ENCODE measurements around the gene IFNGR1.
"Not testable (repeated sequence)": the region's sequence is repeated elsewhere in the genome, so short reads cannot be mapped to it uniquely, and the experiment has no call there.

IFNGR1 gene

DNA sequence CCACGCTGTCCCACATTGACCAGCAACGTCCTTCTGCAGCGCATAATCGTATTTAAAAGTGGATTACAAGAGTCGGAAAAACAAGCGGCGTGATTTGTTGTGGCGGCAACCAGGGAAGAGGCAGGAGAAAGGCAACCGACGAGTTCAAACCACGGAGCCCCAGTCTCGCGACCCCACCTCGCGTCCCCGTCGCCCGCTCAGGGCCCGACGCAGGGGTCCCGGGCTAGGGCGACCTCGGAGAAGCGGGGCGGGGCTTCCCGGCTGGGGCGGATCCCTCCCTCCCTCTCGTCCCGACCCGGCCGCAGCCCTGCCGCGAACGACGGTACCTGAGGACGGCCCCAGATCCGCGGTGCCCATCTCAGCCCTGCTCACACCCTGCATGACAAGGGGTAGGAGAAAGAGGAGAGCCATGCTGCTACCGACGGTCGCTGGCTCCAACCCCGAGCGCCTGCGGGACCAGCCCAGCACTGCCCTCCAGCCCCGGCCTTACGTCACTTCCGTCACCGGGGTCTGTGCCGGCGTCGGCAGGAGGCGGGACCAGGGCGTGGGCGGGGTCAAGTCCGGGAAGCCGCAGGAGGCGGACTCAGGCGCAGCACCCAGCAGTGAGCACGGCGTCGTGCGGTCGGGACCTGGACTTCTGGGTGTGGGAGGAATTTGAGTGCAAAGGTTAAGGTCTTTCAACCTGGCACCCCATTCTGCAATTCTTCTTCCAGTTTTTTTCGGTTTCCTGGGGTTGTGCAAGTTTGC is at the start of gene IFNGR1:
TSS of gene IFNGR1 (minus strand) at position 469 of the 747 bp plus-strand sequence. CDS start at position 411, 58 bp downstream.
- peak; percentile 88 to 93 (median 90) for DNase-seq

DNA sequence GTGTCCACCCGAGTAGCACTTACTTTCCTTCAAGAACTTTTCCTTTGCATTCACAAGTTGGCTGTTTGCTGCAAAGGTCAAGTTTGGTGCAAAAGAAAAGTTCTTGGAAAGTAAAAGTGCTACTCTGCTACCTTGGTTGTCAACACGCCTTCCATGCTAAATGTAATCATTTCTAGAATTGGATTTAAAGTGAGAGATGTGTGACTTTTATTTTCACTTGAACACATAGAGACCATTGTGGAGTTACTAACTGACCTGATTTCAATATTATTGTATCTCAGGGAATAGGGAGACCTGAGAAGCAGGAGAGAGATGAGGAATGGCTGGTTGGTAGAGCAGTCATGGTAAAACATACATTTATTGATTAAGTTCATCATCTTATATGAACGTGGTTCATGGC is 49.7 kb upstream of the IFNGR1 start:
- DNase-seq: no peak

DNA sequence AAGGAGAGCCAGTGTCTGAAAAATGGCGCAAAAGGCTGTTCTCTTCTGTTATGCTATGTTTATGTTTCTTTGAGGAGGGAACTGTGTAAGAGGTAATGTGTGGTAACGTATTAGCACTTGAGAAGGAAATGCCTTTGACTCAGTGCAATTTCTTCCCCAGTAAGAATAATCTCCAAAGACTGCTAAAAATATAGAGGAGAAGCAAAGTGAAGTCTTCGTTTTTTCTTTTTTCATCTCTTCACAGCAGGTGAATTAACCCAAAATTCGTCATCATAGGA is 47.1 kb upstream of the IFNGR1 start:
- no peak for DNase-seq

DNA sequence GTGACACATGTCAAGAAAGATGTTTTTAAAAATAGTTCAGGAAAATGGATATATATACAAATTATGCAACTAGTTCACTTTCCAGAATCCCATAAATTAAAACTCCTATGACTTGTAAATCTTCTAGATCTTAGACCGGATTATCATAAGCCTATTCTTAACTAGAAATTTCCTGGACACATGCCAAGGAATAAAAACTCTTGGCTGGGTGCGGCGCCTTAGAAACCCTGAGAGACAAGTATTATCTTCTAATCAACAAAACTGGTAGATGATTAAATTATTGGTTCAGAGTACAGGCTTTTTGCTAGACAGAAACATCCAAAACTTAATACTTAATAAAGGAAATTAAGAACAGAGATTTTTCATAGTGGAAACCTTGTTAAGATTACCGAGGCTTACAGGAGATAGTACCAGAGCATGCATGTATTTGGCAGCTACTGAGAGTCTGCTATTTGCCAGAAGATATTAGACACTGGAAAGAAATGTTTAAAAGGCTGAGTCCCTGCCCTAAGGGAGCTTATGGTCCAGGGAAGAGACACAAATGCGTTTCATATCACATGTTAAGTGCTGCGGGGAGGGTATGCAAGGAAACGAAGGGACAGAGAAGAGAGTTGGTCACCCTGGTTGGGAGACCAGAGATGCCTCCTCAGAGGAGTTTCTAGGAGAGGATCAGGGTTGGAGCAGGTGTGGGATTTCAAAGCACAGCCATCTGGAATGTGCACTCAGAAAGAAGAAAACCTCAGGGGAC is 46.5 kb upstream of the IFNGR1 start:
- DNase-seq: no peak

DNA sequence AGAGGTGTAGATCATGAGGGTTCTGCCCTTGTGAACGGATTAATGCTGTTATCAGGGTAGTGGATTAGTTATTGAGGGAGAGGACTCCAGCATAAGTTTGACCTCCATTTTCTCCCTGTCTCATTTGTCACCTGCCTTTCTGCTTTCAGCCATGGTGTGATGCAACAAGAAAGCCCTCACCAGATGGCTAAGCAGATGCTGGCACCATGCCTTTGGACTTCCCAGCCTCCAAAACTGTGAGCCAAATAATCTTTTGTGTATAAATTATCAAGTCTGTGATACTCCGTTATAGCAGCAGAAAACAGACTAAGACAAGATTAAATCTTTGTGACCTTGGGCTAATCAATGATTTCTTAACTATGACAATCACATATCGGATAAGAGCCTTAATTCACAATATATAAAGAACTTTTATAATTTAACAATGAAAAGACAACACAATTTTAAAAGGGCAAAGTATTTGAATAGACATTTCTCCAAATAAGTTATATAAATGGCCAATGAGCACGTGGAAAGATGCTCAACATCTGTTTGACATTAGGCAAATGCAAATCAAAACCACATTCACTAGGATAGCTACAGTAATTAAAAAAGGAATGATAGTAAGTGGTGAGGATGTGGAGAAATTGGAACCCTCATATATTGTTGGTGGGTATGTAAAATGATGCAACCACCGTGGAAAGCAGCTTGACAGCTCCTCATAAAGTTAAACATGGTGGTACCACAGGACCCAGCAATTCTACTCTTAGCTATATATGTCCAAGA is 45.3 kb upstream of the IFNGR1 start:
- DNase-seq: no peak

DNA sequence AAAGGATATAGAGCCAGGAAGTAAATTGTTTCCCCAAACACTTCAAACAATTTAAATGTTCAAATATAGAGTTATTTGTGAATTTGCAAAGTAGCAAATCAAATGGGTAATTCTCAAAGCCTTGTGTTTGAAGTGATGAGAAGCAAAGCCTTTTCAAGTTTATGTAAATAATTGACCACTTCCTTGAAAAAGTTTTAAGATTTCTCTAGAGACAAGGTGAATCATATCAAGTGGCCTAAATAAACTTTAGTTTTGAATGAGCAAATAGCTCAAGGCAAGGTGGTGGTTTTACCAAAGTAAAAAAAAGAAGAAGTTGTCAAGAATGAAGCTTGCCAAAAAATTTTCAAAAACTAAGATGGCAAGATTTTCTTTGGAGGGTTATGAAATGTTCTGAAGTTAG is 42.6 kb upstream of the IFNGR1 start:
- DNase-seq: no peak

DNA sequence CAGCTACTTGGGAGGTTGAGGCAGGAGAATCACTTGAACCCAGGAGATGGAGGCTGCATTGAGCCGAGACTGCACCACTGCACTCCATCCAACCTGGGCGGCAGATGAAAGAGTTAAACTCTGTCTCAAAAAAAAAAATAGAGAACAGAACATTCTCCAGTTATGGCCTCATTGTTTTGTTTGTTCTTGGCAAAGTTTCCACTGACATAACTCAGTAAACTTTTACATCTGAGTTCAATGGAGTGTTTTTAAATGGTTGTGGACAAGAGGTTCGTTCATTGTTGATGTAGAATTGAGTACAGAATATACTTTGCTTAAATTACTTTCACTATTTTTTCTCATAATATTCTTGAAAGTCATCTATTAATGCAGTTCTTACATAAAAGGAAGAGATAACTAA is 42.2 kb upstream of the IFNGR1 start:
- DNase-seq: no peak

GRCh38 chr6:137260217-137260616 is 41.0 kb upstream of the IFNGR1 start:
- DNase-seq: no peak

DNA sequence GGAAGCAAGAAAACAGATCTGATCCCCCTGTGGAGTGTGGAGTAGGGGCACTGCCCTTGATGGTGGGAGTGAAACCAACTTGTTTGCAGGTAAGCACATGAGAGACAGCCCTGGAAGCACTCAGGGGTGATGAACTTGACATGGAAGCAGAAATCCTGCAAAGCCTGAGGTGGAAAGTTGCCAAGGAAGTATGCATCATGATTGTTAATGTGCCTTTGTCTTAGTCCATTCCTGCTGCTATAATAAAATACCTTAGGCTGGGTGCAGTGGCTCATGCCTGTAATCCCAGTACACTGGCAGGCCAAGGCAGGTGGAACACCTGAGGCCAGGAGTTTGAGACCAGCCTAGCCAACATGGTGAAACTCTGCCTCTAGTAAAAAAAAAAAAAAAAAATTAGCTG is 40.2 kb upstream of the IFNGR1 start:
- no peak for DNase-seq

- DNase-seq: no peak
Observed at GRCh38 chr6:137258170-137258569, 39.0 kb upstream of the IFNGR1 start.

DNA sequence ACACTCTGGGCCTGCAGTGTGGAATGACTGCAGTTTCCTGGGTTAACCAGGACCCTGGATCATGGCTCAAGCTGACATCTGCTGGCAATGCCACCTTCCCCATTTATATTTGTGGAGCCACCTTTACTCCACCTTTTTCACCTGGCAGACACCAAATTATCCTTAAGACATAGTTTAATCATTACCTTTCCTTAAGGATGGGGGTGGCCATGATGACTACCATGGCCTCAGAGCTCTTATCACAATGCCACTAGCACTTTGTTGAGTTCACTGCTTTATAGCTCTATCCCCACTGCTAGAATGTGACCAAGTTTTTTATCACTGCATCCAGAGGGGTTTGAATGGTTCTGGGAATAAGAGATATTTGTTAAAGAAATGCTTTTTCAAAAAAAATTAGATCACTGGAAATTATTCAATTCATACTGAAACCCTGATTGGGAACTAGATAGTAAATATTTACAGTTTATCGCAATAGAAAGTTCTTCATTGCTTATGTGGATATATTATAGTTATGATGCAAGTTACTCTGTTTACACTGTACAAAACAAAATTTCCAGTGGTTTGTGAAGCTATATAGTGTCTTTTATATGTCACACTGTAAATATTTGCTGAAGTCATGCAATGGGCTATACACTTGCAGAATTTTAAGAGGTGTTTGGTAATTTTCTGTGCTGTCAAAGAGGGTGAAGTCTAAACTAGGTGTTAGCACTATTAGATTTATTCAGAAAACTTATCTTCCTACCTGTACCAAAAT is 37.3 kb upstream of the IFNGR1 start:
- no peak for DNase-seq

- no peak for DNase-seq
Observed at GRCh38 chr6:137254966-137255365, 35.8 kb upstream of the IFNGR1 start.

DNA sequence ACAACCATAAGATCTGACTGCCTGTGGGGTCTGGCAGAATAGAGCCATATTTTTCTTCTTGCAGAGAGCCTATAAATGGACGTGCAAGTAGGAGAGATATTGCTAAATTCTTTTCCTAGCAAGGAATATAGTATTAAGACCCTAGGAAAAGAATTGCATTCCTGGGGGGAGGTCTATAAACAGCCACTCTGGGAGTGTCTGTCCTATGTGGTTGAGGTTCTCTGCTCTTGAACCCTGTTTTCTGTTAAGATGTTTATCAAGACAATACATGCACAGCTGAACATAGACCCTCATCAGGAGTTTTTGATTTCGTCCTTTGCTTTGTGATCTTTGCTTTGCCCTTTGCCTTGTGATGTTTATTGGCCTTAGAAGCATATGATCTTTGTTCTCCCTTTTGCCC is 35.2 kb upstream of the IFNGR1 start:
- DNase-seq: not testable (repeated sequence)

DNA sequence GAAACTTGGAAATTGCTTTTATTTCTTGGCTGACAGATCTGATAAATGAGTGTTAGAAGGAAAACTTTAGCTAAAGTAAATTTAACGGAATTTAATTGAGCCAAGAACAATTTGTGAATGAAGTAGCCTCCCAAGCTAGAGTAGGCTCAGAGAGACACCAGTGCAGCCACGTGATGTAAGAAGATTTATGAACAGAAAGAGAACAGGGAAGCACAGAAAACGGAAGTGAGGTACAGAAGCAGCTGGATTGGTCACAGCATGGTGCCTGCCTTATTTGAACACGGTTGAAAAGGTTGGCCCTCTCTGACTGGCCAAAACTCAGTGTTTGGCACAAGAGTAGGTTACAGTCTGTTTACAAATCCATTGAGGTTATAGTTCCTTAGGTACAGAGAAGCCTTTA is 29.5 kb upstream of the IFNGR1 start:
- DNase-seq: no peak

DNA sequence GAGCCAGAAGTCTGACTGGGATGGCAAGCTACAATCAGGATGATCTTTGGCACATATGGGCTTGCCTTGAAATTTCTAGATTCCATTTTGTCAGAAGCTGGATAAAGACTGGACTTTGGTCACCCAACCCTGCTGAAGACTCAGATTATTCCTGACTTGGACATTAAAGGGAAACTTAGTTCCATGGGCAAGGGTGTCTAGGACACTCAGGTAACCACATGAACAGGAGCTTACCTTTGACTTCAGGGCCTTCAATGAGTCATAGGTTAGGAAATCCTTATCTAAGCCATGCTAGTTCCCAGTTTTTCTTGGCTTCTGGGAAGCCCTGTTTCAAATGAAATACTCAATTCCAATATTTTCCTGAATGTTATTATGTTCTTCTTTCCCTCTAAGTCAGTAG is 28.5 kb upstream of the IFNGR1 start:
- no peak for DNase-seq

DNA sequence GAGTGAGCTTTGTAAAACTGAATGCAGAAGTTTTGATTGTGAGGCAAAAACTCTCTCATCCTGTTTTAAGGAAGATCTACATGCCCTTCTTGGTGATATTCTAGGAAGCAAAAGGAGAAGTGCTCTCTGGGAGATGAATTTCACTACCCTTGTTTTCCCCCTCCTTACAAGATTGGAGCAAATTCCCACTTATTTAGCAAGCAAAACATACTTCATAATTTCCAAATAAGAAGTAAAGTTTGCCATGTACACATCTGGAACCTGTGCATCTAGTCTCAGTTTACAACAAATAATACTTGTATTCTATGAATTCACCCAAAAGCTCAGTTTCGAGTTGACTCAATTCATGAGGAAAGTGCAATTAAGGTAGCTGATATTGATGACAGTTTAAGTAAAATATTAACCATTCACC is 27.6 kb upstream of the IFNGR1 start:
- no peak for DNase-seq

- DNase-seq: no peak
Observed at GRCh38 chr6:137246164-137246563, 27.0 kb upstream of the IFNGR1 start.

DNA sequence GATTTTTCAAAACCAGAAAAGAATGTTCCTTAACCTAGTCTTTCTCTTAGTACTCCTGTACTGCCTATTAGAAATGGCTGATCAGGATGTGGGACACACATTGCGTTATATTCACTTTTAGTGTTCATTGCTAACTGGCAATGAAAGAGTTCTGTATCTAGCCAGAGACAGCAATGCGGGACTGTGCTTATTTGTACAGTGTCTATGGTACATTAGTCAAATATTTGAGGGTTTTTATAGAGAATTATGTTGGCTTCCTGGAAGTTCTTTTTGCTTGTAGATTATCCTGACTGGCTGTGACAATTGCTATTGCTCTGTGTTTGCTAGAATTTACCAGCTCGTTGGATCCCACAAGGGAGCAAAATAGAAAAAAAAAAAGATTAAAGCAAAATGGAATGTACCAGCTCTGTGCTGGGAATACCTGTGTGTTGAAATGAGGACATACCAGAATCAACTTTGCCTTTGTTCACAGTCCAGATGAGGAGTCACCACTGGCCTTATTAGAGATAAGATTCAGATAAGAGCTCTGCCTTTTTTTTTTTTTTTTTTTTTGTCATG is 22.4 kb upstream of the IFNGR1 start:
- no peak for DNase-seq

DNA sequence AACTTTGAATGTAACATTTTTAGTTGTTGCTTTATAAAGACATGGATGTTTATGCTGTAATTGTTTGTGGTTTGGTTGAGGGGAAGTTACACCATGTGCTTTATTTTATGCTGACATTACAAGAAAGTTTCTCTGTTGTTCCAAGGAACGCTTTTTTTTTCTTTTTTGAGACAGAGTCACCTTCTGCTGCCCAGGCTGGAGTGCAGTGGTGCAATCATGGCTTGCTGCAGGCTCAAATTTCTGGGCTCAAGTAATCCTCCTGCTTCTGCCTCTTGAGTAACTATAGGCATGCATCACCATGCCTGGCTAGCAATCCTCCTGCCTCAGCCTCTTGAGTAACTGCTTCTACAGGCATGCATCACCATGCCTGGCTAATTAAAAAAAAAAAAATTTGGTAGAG is 21.0 kb upstream of the IFNGR1 start:
- DNase-seq: no peak

DNA sequence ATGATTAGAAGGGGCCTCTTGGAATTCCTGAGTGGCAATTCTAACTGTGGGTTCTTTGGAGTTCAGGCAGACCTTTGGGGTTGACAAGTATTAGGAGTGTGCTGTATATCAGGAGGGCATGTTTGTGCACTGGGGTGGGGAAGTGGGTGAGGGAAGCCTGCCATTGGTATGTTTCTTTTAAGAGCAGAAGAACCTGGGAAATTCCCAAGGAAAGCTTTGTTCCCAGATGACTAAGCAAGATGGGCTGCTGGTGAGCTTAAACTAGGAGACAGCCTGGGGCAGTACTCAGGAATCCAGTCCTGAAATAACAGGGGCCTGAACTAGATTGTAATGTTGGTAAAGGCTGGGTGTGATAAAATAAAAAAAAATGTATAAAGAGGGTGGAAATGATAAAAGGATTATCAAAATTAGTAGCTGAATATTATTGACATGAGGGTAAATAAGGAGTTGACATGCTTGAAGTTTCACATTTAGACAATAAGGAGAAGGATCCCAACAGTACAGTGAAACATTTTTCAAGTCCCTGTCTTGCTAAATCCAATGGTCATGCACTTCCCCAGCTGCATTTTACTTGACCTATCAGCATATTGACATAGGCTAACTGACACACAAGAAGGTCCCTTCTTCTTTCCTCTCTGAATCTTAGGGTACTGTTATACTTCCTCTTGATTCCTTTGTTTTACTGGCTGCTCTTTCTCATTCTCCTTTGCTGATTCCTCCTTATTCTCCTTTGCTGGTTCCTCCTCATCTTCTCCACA is 18.4 kb upstream of the IFNGR1 start:
- DNase-seq: no peak

GRCh38 chr6:137236581-137237355 is 17.6 kb upstream of the IFNGR1 start:
- DNase-seq: no peak
